ENCODE data around the gene ZNF160.
"Not testable (repeated sequence)": the region's sequence is repeated elsewhere in the genome, so short reads cannot be mapped to it uniquely, and the experiment has no call there.

GRCh38 chr19:53028306-53028705 lies 74.9 kb downstream of the ZNF160 start:
- TF ChIP-seq CHD2 (IDR thresholded peaks at IDR 0.05; ENCODE audit: low read length, partially characterized antibody); CTCF (IDR thresholded peaks at IDR 0.05); POLR2AphosphoS5 (IDR thresholded peaks at IDR 0.05; ENCODE audit: low read depth, low read length); MXI1 (IDR thresholded peaks at IDR 0.05; ENCODE audit: low read depth, low read length); GATA2 (CRISPR knock-in tag; IDR thresholded peaks at IDR 0.05); IRF3 (IDR thresholded peaks at IDR 0.05; ENCODE audit: low read depth, low read length); TEAD4 (IDR thresholded peaks at IDR 0.05; ENCODE audit: borderline replicate concordance, insufficient read depth); RXRA (IDR thresholded peaks at IDR 0.05; ENCODE audit: borderline replicate concordance, low read depth); RAD21 (IDR thresholded peaks at IDR 0.05; ENCODE audit: low read length); EP300 (IDR thresholded peaks at IDR 0.05; ENCODE audit: borderline replicate concordance in 1 of 2, low read depth in 1 of 2, low read length in 1 of 2); NFIC (IDR thresholded peaks at IDR 0.05; ENCODE audit: borderline replicate concordance): not testable (repeated sequence)
- TF ChIP-seq, protein P1, sequence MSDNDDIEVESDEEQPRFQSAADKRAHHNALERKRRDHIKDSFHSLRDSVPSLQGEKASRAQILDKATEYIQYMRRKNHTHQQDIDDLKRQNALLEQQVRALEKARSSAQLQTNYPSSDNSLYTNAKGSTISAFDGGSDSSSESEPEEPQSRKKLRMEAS (IDR thresholded peaks at IDR 0.05; ENCODE audit: low read depth), result not testable (repeated sequence)
- TF ChIP-seq, protein P2, sequence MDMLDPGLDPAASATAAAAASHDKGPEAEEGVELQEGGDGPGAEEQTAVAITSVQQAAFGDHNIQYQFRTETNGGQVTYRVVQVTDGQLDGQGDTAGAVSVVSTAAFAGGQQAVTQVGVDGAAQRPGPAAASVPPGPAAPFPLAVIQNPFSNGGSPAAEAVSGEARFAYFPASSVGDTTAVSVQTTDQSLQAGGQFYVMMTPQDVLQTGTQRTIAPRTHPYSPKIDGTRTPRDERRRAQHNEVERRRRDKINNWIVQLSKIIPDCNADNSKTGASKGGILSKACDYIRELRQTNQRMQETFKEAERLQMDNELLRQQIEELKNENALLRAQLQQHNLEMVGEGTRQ (IDR thresholded peaks at IDR 0.05; ENCODE audit: borderline replicate concordance, low read depth, low read length), result not testable (repeated sequence)

All from SK-N-SH (cell line).